Fibroblast of the aortic adventitia (primary cell): Measurements from ENCODE around the gene CACNA2D2. TPM values are rescaled to one million over a fixed set of nuclear protein-coding genes. Genes with fewer than 3 reads are reported as not detected.

ENCODE experiments used
- DNase-seq: peaks from one replicate; pipeline ENCODE4 v3.0.0-alpha.2; 2010; ENCODE audit warnings: low read depth
- H3K4me3 ChIP-seq: 2 replicates; pipeline ENCODE4 v1.5.1; 2011; ENCODE audit warnings: low read depth, mild to moderate bottlenecking, control low read depth, low read length, moderate library complexity
- CTCF ChIP-seq: IDR thresholded peaks from 2 replicates; pipeline ENCODE4 v1.5.1; 2011; ENCODE audit warnings: mild to moderate bottlenecking, low read length, control low read depth, inconsistent platforms; ENCODE audit not compliant: insufficient read depth
- total RNA-seq: library from RNA; depleted of rRNA; stranded (reverse); fragments of >200 nt; gene quantifications from 2 replicates; pipeline ENCODE4 v1.2.3, GENCODE V29; 2012; ENCODE audit warnings: low replicate concordance

Gene CACNA2D2
- total RNA-seq, 1 donor = not detected

GRCh38 chr3:50545781-50546180 is 42.3 kb upstream of the CACNA2D2 start:
- no peak for DNase-seq
- no peak overlapping the region for H3K4me3 ChIP-seq
- no peak for TF ChIP-seq CTCF

- TF ChIP-seq CTCF = peak; percentile 96
- DNase-seq = peak; percentile 66
- H3K4me3 ChIP-seq = no peak overlapping the region
Measured at GRCh38 chr3:50542177-50543034, 39.0 kb upstream of the CACNA2D2 start.

GRCh38 chr3:50539356-50540286 is 36.2 kb upstream of the CACNA2D2 start:
- no peak for TF ChIP-seq CTCF
- no peak overlapping the region for H3K4me3 ChIP-seq
- DNase-seq = no peak

GRCh38 chr3:50537421-50538129 is 34.1 kb upstream of the CACNA2D2 start:
- no peak overlapping the region for H3K4me3 ChIP-seq
- TF ChIP-seq CTCF = no peak
- DNase-seq = no peak

- peak; percentile 18 for DNase-seq
- TF ChIP-seq CTCF = no peak
- no peak overlapping the region for H3K4me3 ChIP-seq
Measured at GRCh38 chr3:50536471-50537180, 33.2 kb upstream of the CACNA2D2 start.
